Osteoblast (primary cell): Measurements from ENCODE around the gene FTO. TPM values are rescaled to one million over a fixed set of nuclear protein-coding genes. Genes with fewer than 3 reads are reported as not detected.
"Not testable (repeated sequence)": the region's sequence is repeated elsewhere in the genome, so short reads cannot be mapped to it uniquely, and the experiment has no call there.

Experiments used
- DNase-seq: peaks from one replicate; pipeline ENCODE4 v3.0.0; 2011; ENCODE audit warnings: low spot score, mixed read lengths; ENCODE audit not compliant: insufficient read length; ENCODE audit errors: missing footprints
- H2AFZ ChIP-seq: 2 replicates; pipeline ENCODE4 v1.6.0; 2011; ENCODE audit warnings: mild to moderate bottlenecking, low read length
- H3K27ac ChIP-seq: 2 replicates; pipeline ENCODE4 v1.5.1; 2011; ENCODE audit warnings: mild to moderate bottlenecking, low read depth, low read length, moderate library complexity
- H3K27me3 ChIP-seq: 2 replicates; pipeline ENCODE4 v1.6.0; 2012; ENCODE audit warnings: mild to moderate bottlenecking, control low read depth, inconsistent platforms, low read length, moderate library complexity; ENCODE audit not compliant: insufficient read depth
- H3K36me3 ChIP-seq: 2 replicates; pipeline ENCODE4 v1.5.1; 2011; ENCODE audit warnings: mild to moderate bottlenecking, low read length, control low read depth, moderate library complexity; ENCODE audit not compliant: insufficient read depth
- H3K4me1 ChIP-seq: 2 replicates; pipeline ENCODE4 v1.5.1; 2011; ENCODE audit warnings: mild to moderate bottlenecking, low read length, control low read depth, moderate library complexity; ENCODE audit not compliant: insufficient read depth
- H3K4me2 ChIP-seq: 2 replicates; pipeline ENCODE4 v1.6.0; 2011; ENCODE audit warnings: mild to moderate bottlenecking, low read length; ENCODE audit not compliant: insufficient read depth
- H3K4me3 ChIP-seq: fragments of 200-600 bp; sonication (generic); 3 replicates; pipeline ENCODE4 v1.5.1; 2012; ENCODE audit warnings: mild to moderate bottlenecking, low read length, inconsistent platforms; ENCODE audit not compliant: insufficient read depth
- H3K79me2 ChIP-seq: 2 replicates; pipeline ENCODE4 v1.6.0; 2012; ENCODE audit warnings: mild to moderate bottlenecking, low read length, control low read depth, inconsistent platforms; ENCODE audit not compliant: insufficient read depth
- H3K9me3 ChIP-seq: 2 replicates; pipeline ENCODE4 v1.5.1; 2011; ENCODE audit warnings: low read depth, low read length, control low read depth
- H4K20me1 ChIP-seq: 2 replicates; pipeline ENCODE4 v1.6.0; 2012; ENCODE audit warnings: mild to moderate bottlenecking, low read length, control low read depth; ENCODE audit not compliant: insufficient read depth
- total RNA-seq: library from RNA; depleted of rRNA; stranded (reverse); fragments of >200 nt; gene quantifications from 2 replicates; pipeline ENCODE4 v1.2.3, GENCODE V29; 2012
- TF ChIP-seq, protein P1 (sequence below): IDR thresholded peaks from 2 replicates; pipeline ENCODE4 v1.5.1; 2011; ENCODE audit warnings: mild to moderate bottlenecking, low read depth, low read length, moderate library complexity; ENCODE audit errors: extremely low read depth

FTO gene
- total RNA-seq, 1 donor, result 152 TPM

DNA sequence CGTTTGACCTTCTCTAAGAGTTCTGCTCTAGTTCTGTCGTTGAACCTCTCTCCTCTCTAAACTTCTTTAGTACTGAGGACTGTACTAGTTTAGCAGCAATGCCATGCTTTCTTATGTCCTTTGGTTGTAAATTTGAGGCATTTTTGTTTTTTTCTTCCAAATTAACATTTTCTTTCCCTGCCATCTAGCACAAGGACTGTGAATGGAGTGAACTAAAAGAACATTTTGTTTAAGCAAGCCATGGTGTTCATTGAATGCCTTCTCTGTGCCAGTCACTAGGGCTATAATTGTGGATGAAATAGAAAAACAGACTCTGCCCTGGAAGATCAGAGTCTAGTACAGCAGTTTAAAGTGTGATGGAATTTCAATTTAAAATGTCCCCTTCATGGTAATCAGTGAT is 137.9 kb downstream of the FTO start:
- DNase-seq, result no peak
- Histone ChIP-seq H3K4me3 (no peak overlapping the region), H3K4me2 (no peak overlapping the region), H2AFZ (no peak overlapping the region), H3K79me2 (peaks cover 2% of the 10 kb centered on the region), H3K4me1 (no peaks in the 10 kb centered on the region), H3K9me3 (no peaks in the 10 kb centered on the region), H3K36me3 (no peaks in the 10 kb centered on the region), H3K27ac (no peak overlapping the region), H3K27me3 (no peaks in the 10 kb centered on the region), H4K20me1 (no peaks in the 10 kb centered on the region)
- TF ChIP-seq, protein P1, sequence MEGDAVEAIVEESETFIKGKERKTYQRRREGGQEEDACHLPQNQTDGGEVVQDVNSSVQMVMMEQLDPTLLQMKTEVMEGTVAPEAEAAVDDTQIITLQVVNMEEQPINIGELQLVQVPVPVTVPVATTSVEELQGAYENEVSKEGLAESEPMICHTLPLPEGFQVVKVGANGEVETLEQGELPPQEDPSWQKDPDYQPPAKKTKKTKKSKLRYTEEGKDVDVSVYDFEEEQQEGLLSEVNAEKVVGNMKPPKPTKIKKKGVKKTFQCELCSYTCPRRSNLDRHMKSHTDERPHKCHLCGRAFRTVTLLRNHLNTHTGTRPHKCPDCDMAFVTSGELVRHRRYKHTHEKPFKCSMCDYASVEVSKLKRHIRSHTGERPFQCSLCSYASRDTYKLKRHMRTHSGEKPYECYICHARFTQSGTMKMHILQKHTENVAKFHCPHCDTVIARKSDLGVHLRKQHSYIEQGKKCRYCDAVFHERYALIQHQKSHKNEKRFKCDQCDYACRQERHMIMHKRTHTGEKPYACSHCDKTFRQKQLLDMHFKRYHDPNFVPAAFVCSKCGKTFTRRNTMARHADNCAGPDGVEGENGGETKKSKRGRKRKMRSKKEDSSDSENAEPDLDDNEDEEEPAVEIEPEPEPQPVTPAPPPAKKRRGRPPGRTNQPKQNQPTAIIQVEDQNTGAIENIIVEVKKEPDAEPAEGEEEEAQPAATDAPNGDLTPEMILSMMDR, result no peak

GRCh38 chr16:53843084-53843483 is 139.1 kb downstream of the FTO start:
- TF ChIP-seq, protein P1, result no peak
- no peak overlapping the region for H3K4me2 ChIP-seq

GRCh38 chr16:53844804-53845203 is 140.8 kb downstream of the FTO start:
- H3K9me3 ChIP-seq, result no peaks in the 10 kb centered on the region
- H4K20me1 ChIP-seq, result no peaks in the 10 kb centered on the region
- DNase-seq, result no peak
- H3K79me2 ChIP-seq, result no peaks in the 10 kb centered on the region
- no peaks in the 10 kb centered on the region for H3K27me3 ChIP-seq
- H2AFZ ChIP-seq, result no peak overlapping the region
- H3K36me3 ChIP-seq, result no peaks in the 10 kb centered on the region
- no peak overlapping the region for H3K27ac ChIP-seq
- H3K4me2 ChIP-seq, result no peak overlapping the region
- TF ChIP-seq, protein P1, result no peak
- H3K4me3 ChIP-seq, result no peak overlapping the region
- H3K4me1 ChIP-seq, result no peaks in the 10 kb centered on the region

More at GRCh38 chr16:53843084-53843483, 139.1 kb downstream of the FTO start:
- no peaks in the 10 kb centered on the region for H3K27me3 ChIP-seq
- no peaks in the 10 kb centered on the region for H3K4me1 ChIP-seq
- no peak for DNase-seq
- H3K9me3 ChIP-seq, result no peaks in the 10 kb centered on the region
- no peaks in the 10 kb centered on the region for H4K20me1 ChIP-seq
- H3K27ac ChIP-seq, result no peak overlapping the region
- H2AFZ ChIP-seq, result no peak overlapping the region
- H3K4me3 ChIP-seq, result no peak overlapping the region
- H3K79me2 ChIP-seq, result no peaks in the 10 kb centered on the region
- H3K36me3 ChIP-seq, result no peaks in the 10 kb centered on the region

GRCh38 chr16:53846549-53846948 is 142.6 kb downstream of the FTO start:
- not testable (repeated sequence) for H4K20me1 ChIP-seq, H3K27me3 ChIP-seq, H3K4me3 ChIP-seq, H2AFZ ChIP-seq, H3K36me3 ChIP-seq, H3K79me2 ChIP-seq, H3K4me1 ChIP-seq, DNase-seq, H3K9me3 ChIP-seq, H3K27ac ChIP-seq, H3K4me2 ChIP-seq

GRCh38 chr16:53846971-53847370 is 143.0 kb downstream of the FTO start:
- Histone ChIP-seq H3K9me3 (no peaks in the 10 kb centered on the region), H3K4me1 (no peaks in the 10 kb centered on the region), H3K79me2 (no peaks in the 10 kb centered on the region), H2AFZ (no peak overlapping the region), H3K36me3 (no peaks in the 10 kb centered on the region), H3K4me3 (no peak overlapping the region), H3K4me2 (no peak overlapping the region), H3K27ac (no peak overlapping the region), H3K27me3 (no peaks in the 10 kb centered on the region), H4K20me1 (no peaks in the 10 kb centered on the region)
- DNase-seq, result peak; percentile 51
- TF ChIP-seq, protein P1, result no peak
